ENCODE data around the gene ALOX12B.
A peak's percentile ranks its signal among the peaks of the same experiment; 100 is the strongest.
"Not testable (repeated sequence)": the region's sequence is repeated elsewhere in the genome, so short reads cannot be mapped to it uniquely, and the experiment has no call there.

ALOX12B gene

DNA sequence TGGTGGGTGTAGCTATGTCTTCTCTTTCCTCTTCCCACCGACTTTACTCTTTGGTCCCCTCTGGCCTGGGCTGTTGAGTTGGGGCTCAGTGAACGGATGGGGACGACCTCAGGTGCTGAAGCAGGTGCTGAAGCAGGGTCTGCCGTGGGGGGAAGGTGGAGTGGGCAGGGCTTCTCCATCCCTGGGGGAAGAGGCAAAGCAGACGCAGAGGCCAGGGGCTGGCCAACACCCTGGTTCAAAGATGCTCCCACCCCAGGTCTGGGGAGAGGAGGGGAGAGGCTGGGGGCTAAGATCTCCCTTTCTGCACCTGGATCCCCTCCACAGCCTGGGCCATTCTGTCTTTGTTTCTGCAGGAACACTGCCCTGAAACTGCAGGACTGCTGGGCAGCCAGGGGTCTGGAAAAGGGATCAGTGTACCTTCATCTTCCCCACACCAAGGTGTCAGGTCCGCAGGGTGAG, 22.9 kb downstream of the ALOX12B start:
- TF ChIP-seq CTCF (IDR thresholded peaks at IDR 0.05; ENCODE audit: control insufficient read depth, insufficient read depth, low read depth, low read length, missing control alignments) = no peak
- no peak for DNase-seq (ENCODE audit: low read depth)
- no peak overlapping the region for H3K4me3 ChIP-seq (ENCODE audit: control insufficient read depth, low read depth, low read length)

GRCh38 chr17:8063761-8064534, 23.6 kb downstream of the ALOX12B start:
- no peak overlapping the region for H3K4me3 ChIP-seq (ENCODE audit: control insufficient read depth, low read depth, low read length)
- no peak for DNase-seq (ENCODE audit: low read depth)
- no peak for TF ChIP-seq CTCF (IDR thresholded peaks at IDR 0.05; ENCODE audit: control insufficient read depth, insufficient read depth, low read depth, low read length, missing control alignments)

DNA sequence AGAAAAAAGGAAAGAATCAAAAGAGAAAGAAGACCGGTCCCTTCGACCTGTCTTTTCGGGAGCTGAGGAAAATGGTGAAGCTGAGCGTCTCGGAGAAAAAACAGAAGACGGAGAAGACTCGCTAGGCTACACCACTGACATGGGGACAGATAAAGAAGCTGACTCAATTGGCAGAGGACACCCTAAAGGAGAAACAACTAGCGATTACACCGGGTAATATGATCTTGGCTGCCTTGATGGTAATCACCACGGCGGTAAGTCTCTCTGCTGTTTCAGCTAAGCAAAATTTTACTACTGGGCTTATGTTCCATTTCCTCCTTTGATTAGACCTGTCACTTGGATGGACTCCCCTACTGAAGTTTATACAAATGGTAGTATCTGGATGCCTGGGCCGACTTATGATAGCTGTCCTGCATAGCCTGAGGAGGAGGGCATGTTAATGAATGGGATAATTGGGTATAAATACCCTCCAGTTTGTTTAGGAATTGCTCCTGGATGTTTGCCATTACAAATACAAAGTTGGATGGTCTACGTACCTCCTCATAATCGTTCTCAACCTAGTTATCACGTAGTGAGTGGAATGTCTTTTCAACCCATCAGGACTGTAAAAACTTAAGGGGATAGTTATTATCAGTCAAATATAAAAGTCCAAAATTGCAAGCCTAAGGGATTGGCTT, 24.6 kb downstream of the ALOX12B start:
- H3K4me3 ChIP-seq (ENCODE audit: control insufficient read depth, low read depth, low read length) = no peak overlapping the region
- no peak for DNase-seq (ENCODE audit: low read depth)
- TF ChIP-seq CTCF (IDR thresholded peaks at IDR 0.05; ENCODE audit: control insufficient read depth, insufficient read depth, low read depth, low read length, missing control alignments) = no peak

GRCh38 chr17:8062435-8062806, 25.1 kb downstream of the ALOX12B start:
- no peak overlapping the region for H3K4me3 ChIP-seq (ENCODE audit: control insufficient read depth, low read depth, low read length)
- no peak for TF ChIP-seq CTCF (IDR thresholded peaks at IDR 0.05; ENCODE audit: control insufficient read depth, insufficient read depth, low read depth, low read length, missing control alignments)
- DNase-seq (ENCODE audit: low read depth) = no peak

- not testable (repeated sequence) for DNase-seq (ENCODE audit: low read depth); H3K4me3 ChIP-seq (ENCODE audit: control insufficient read depth, low read depth, low read length)
Measured at GRCh38 chr17:8061851-8062250, 25.7 kb downstream of the ALOX12B start.

- DNase-seq (ENCODE audit: low read depth) = peak; percentile 17
- H3K4me3 ChIP-seq (ENCODE audit: control insufficient read depth, low read depth, low read length) = no peak overlapping the region
- TF ChIP-seq CTCF (IDR thresholded peaks at IDR 0.05; ENCODE audit: control insufficient read depth, insufficient read depth, low read depth, low read length, missing control alignments) = peak; percentile 59
Measured at GRCh38 chr17:8060274-8060673, 27.2 kb downstream of the ALOX12B start.

DNA sequence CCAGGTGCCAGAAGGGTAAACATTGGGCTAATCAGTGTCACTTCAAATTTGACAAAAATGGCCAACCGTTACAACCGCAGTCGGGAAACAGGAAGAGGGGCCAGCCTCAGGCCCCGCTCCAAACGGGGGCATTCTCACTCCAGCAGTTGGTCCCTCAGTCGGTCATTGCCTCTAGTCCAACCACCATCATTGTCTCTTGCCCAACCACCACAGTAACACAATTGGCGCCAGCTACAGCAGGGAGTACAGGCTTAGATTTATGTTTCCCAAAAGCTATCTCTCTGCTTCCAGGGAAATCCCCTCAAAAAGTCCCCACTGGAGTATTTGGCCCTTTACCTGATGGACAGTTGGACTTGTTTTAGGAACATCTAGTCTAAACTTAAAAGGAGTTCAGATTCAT, 28.4 kb downstream of the ALOX12B start:
- no peak for DNase-seq (ENCODE audit: low read depth)
- no peak for TF ChIP-seq CTCF (IDR thresholded peaks at IDR 0.05; ENCODE audit: control insufficient read depth, insufficient read depth, low read depth, low read length, missing control alignments)
- H3K4me3 ChIP-seq (ENCODE audit: control insufficient read depth, low read depth, low read length) = no peak overlapping the region

All from AG09309 (cell line).